Spleen (tissue), 11 donors: ENCODE measurements around the gene CCR9. TPM values are rescaled to one million over a fixed set of nuclear protein-coding genes. Genes with fewer than 3 reads are reported as not detected.

Experiments
- DNase-seq: peaks from one replicate; pipeline ENCODE4 v3.0.0-alpha.2; 2020
- H3K27ac ChIP-seq, 8 donors: fragments of 200-600 bp; sonication (generic) in 7 of 8; 1 replicate in 4 of 8; 2 replicates in 4 of 8; pipeline versions ENCODE4 v1.5.0 to v1.8.0; 2016 to 2021; ENCODE audit warnings: inconsistent platforms in 4 of 8, mild to moderate bottlenecking in 4 of 8, moderate library complexity in 1 of 8
- H3K27me3 ChIP-seq, 7 donors: fragments of 200-600 bp; sonication (generic) in 6 of 7; replicated peaks in 1 of 7; 1 replicate in 4 of 7; 2 replicates in 3 of 7; pipeline versions ENCODE4 v1.5.0 to v1.8.0; 2016 to 2021; ENCODE audit warnings: inconsistent platforms in 3 of 7, mild to moderate bottlenecking in 1 of 7
- H3K36me3 ChIP-seq, 6 donors: fragments of 200-600 bp; sonication (generic) in 5 of 6; 1 replicate in 4 of 6; 2 replicates in 2 of 6; pipeline versions ENCODE4 v1.5.0 to v1.8.0; 2016 to 2021; ENCODE audit warnings: inconsistent platforms in 2 of 6
- H3K4me1 ChIP-seq, 6 donors: fragments of 200-600 bp; sonication (generic) in 5 of 6; 1 replicate in 3 of 6; 2 replicates in 3 of 6; pipeline versions ENCODE4 v1.5.0 to v1.8.0; 2016 to 2021; ENCODE audit warnings: inconsistent platforms in 3 of 6
- H3K4me3 ChIP-seq, 8 donors: fragments of 200-600 bp; sonication (generic) in 7 of 8; 1 replicate in 4 of 8; 2 replicates in 4 of 8; pipeline versions ENCODE4 v1.5.0 to v1.8.0; 2016 to 2021; ENCODE audit warnings: inconsistent platforms in 4 of 8, mild to moderate bottlenecking in 4 of 8, moderate library complexity in 2 of 8
- H3K9me3 ChIP-seq, 8 donors: fragments of 200-600 bp; sonication (generic) in 7 of 8; 1 replicate in 4 of 8; 2 replicates in 4 of 8; pipeline versions ENCODE4 v1.5.0 to v1.8.0; 2016 to 2021; ENCODE audit warnings: inconsistent platforms in 4 of 8
- CTCF ChIP-seq, 11 experiments: fragments of 200-600 bp in 7 of 11; fragments of 450-650 bp in 4 of 11; sonication (generic) in 4 of 11; IDR thresholded peaks in 8 of 11; conservative IDR thresholded peaks in 3 of 11; 1 replicate in 7 of 11; 2 replicates in 4 of 11; pipeline versions ENCODE4 v1.4.0 to v1.8.0; 2016 to 2021; ENCODE audit warnings: antibody characterized with exemption in 11 of 11, inconsistent platforms in 4 of 11, mild to moderate bottlenecking in 1 of 11
- POLR2A ChIP-seq, 3 donors: fragments of 450-650 bp; IDR thresholded peaks; one replicate each; pipeline ENCODE4 v1.5.1; 2017; ENCODE audit warnings: antibody characterized with exemption in 3 of 3, mild to moderate bottlenecking in 1 of 3
- POLR2AphosphoS5 ChIP-seq, 3 donors: sonication (generic); formaldehyde crosslinking; IDR thresholded peaks; one replicate each; pipeline ENCODE4 v1.5.1; 2017; ENCODE audit warnings: antibody characterized with exemption in 3 of 3
- WGBS, 5 donors: extraction: QIAGEN DNeasy Blood & Tissue Kit in 3 of 5; methylation state at CpG; one replicate each; pipeline versions ENCODE4 v1.1.5 to v1.1.7; 2013 to 2018; 5-methylcytosine and 5-hydroxymethylcytosine counted together
- intact Hi-C: fragments of 100-400 bp; cut with DNase I; formaldehyde crosslinking; loops from one replicate; pipeline ENCODE4 v1.15.0; 2023; ENCODE audit warnings: low total_unique reads
- polyA plus RNA-seq, 3 donors: library from polyadenylated mRNA; stranded (reverse); fragments of 200-250 nt; gene quantifications; one replicate each; pipeline ENCODE4 v1.2.1, GENCODE V29; 2013
- total RNA-seq, 7 donors: library from RNA; depleted of rRNA in 3 of 7; stranded (reverse); fragments of >200 nt in 3 of 7; fragmentation: NEBNext Ultra II Directional in 4 of 7; extraction: Animal tissue kit (Norgen Biotek cat#: 25700) in 4 of 7; gene quantifications; one replicate each; pipeline versions ENCODE4 v1.1.0 to v1.2.1, GENCODE V29; 2016 to 2021
- donor health status: healthy with polysubstance abuse.
- donor health status: DM: no; HTN: no; CAD: no; lungs with moderate emphysema.
- donor health status: DM: no; HTN: no; CAD: no.
- donor health status: Bipolar disorder and iron deficiency.
- donor health status: healthy.
- donor health status: DM: no; HTN: no; CAD: no.
- donor health status: DM: yes; HTN: yes; CAD: no.

Gene CCR9
- total and polyA plus RNA-seq, 10 donors = 1.1 to 3.6 (median 1.5) TPM

GRCh38 chr3:45917146-45917898 lies 31.0 kb downstream of the CCR9 start:
- Histone ChIP-seq H3K36me3 (peaks cover 0 to 57% (median 31%) of the 10 kb centered on the region in 6 donors), H3K27me3 (no peaks in the 10 kb centered on the region), H3K4me1 (peaks cover 5 to 53% (median 21%) of the 10 kb centered on the region in 6 donors), H3K9me3 (no peaks in the 10 kb centered on the region), H3K27ac (no peak overlapping the region), H3K4me3 (no peak overlapping the region)
- 84 to 93% (median 91%) methylated on average over 6 of the region's 6 CpGs for WGBS, 5 donors
- intact Hi-C loops = no loop called here
- DNase-seq = no peak
- TF ChIP-seq POLR2A (IDR thresholded peaks at IDR 0.05) = no peak
- TF ChIP-seq CTCF (IDR thresholded peaks at IDR 0.05 in 8 of 11, conservative IDR thresholded peaks at IDR 0.05 in 3 of 11) = no peak
- TF ChIP-seq POLR2AphosphoS5 (IDR thresholded peaks at IDR 0.05) = no peak

GRCh38 chr3:45921158-45922038 lies 35.1 kb downstream of the CCR9 start:
- Histone ChIP-seq H3K9me3 (no peaks in the 10 kb centered on the region), H3K27me3 (no peaks in the 10 kb centered on the region), H3K4me3 (no peak overlapping the region), H3K27ac (peak overlapping the region in 3 of 8 donors; percentile 18 to 30 (median 30)), H3K36me3 (peaks cover 0 to 96% (median 52%) of the 10 kb centered on the region in 6 donors), H3K4me1 (peaks cover 0 to 24% (median 5%) of the 10 kb centered on the region in 6 donors)
- intact Hi-C loops = no loop called here
- TF ChIP-seq POLR2A (IDR thresholded peaks at IDR 0.05) (no peak), POLR2AphosphoS5 (IDR thresholded peaks at IDR 0.05) (no peak), CTCF (IDR thresholded peaks at IDR 0.05 in 8 of 11, conservative IDR thresholded peaks at IDR 0.05 in 3 of 11) (no peak)
- 83 to 89% (median 89%) methylated on average over 10 to 14 of the region's 14 CpGs for WGBS, 5 donors
- DNase-seq = no peak

GRCh38 chr3:45922039-45922326 lies 35.6 kb downstream of the CCR9 start:
- H3K36me3 ChIP-seq = peaks cover 0 to 100% (median 52%) of the 10 kb centered on the region in 6 donors
- no peaks in the 10 kb centered on the region for H3K9me3 ChIP-seq
- peaks cover 0 to 18% (median 1%) of the 10 kb centered on the region in 6 donors for H3K4me1 ChIP-seq
- 88 to 95% (median 89%) methylated on average over 3 of the region's 3 CpGs for WGBS, 5 donors
- no peaks in the 10 kb centered on the region for H3K27me3 ChIP-seq
- intact Hi-C loops = no loop called here
- H3K27ac ChIP-seq = peak overlapping the region in 2 of 8 donors; percentile 30
- H3K4me3 ChIP-seq = no peak overlapping the region
- TF ChIP-seq POLR2AphosphoS5 (IDR thresholded peaks at IDR 0.05) (no peak), CTCF (IDR thresholded peaks at IDR 0.05 in 8 of 11, conservative IDR thresholded peaks at IDR 0.05 in 3 of 11) (no peak), POLR2A (IDR thresholded peaks at IDR 0.05) (no peak)
- no peak for DNase-seq
